K562 (cell line): ENCODE measurements around the gene ZNRF3.

Source experiments
- CHCHD3 ChIP-seq: fragments of 250-450 bp; sonication (Bioruptor Pico); IDR thresholded peaks from 2 replicates; pipeline ENCODE4 v2.1.2; 2022; ENCODE audit warnings: mild to moderate bottlenecking
- EGR1 ChIP-seq: fragments of 450-650 bp; conservative IDR thresholded peaks from 2 replicates; pipeline ENCODE4 v1.6.1; 2017; ENCODE audit warnings: mild to moderate bottlenecking
- FOS ChIP-seq: IDR thresholded peaks from 3 replicates; pipeline ENCODE4 v1.6.1; 2011; ENCODE audit not compliant: insufficient read length; ENCODE audit errors: extremely low read depth
- FOXJ3 ChIP-seq: sonication (generic); formaldehyde crosslinking; IDR thresholded peaks from 2 replicates; pipeline ENCODE4 v1.4.0; 2020; ENCODE audit warnings: mild to moderate bottlenecking, missing genetic modification reagents
- HDAC6 ChIP-seq: IDR thresholded peaks from 2 replicates; pipeline ENCODE4 v1.6.1; 2012; ENCODE audit warnings: low read depth, mild to moderate bottlenecking, control low read depth, inconsistent platforms, low read length, moderate library complexity
- HNRNPH1 ChIP-seq: fragments of 200-400 bp; formaldehyde crosslinking; optimal IDR thresholded peaks from 2 replicates; pipeline ENCODE3; 2017; ENCODE audit warnings: low read depth, mild to moderate bottlenecking, low read length, moderate library complexity
- NCOR1 ChIP-seq: fragments of 450-650 bp; IDR thresholded peaks from 2 replicates; pipeline ENCODE4 v1.6.1; 2016; ENCODE audit warnings: mild to moderate bottlenecking, moderate library complexity
- POLR2A ChIP-seq: fragments of 450-650 bp; conservative IDR thresholded peaks from 2 replicates; pipeline ENCODE4 v1.6.1; 2016
- TBP ChIP-seq: optimal IDR thresholded peaks from 2 replicates; pipeline ENCODE3; 2011; ENCODE audit warnings: low read depth, low read length, improper control_type of control experiment
- YY1 ChIP-seq, 3 experiments: IDR thresholded peaks; 2 replicates each; pipeline ENCODE4 v1.6.1; 2011; ENCODE audit warnings: low read length in 2 of 3, mild to moderate bottlenecking in 2 of 3, moderate library complexity in 2 of 3, borderline replicate concordance in 1 of 3, control low read depth in 1 of 3, low read depth in 1 of 3; ENCODE audit not compliant: insufficient read depth in 3 of 3, insufficient replicate concordance in 2 of 3, control insufficient read depth in 1 of 3, insufficient read length in 1 of 3; ENCODE audit errors: extremely low read depth in 1 of 3
- ZKSCAN1 ChIP-seq: fragments of 150-350 bp; IDR thresholded peaks from 2 replicates; pipeline ENCODE4 v1.6.1; 2016; ENCODE audit warnings: low read depth, low read length
- ZNF175 ChIP-seq: fragments of 200-800 bp; sonication (Bioruptor generic); IDR thresholded peaks from 2 replicates; pipeline ENCODE4 v1.6.1; 2016; ENCODE audit warnings: low read depth, mild to moderate bottlenecking, missing genetic modification characterization, missing compliant biosample characterization
- TF ChIP-seq, protein P1 (sequence below): sonication (generic); formaldehyde crosslinking; IDR thresholded peaks from 2 replicates; pipeline ENCODE4 v1.8.0; 2022; ENCODE audit warnings: mild to moderate bottlenecking, missing genetic modification reagents
- TF ChIP-seq, protein P2 (sequence below): fragments of 450-650 bp; formaldehyde crosslinking; IDR thresholded peaks from 2 replicates; pipeline ENCODE4 v1.4.0; 2020; ENCODE audit warnings: mild to moderate bottlenecking, moderate library complexity

DNA sequence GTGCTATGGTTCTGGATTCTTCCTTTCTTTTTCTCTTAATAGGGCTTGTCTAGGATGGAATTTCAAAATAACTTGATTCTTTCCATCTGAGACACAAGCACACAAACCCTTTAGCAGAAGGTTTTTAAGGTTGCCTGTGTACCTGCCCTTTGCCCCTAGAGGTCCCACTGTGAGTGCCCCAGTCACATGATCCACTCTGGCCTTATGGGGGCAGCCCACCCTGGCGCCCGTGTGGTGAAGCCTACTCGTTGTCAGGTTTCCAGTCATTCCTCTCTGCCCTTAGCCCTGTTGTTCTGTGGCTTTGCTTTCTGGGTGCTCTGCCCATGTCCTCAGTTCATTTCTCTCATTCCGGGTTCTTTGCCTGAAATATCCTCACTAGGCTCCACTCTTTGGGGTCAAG lies 51.8 kb downstream of the ZNRF3 start:
- TF ChIP-seq, protein P1, sequence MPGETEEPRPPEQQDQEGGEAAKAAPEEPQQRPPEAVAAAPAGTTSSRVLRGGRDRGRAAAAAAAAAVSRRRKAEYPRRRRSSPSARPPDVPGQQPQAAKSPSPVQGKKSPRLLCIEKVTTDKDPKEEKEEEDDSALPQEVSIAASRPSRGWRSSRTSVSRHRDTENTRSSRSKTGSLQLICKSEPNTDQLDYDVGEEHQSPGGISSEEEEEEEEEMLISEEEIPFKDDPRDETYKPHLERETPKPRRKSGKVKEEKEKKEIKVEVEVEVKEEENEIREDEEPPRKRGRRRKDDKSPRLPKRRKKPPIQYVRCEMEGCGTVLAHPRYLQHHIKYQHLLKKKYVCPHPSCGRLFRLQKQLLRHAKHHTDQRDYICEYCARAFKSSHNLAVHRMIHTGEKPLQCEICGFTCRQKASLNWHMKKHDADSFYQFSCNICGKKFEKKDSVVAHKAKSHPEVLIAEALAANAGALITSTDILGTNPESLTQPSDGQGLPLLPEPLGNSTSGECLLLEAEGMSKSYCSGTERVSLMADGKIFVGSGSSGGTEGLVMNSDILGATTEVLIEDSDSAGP (CRISPR knock-in tag): no peak
- no peak for TF ChIP-seq ZKSCAN1
- no peak for TF ChIP-seq HNRNPH1
- TF ChIP-seq CHCHD3: no peak
- TF ChIP-seq YY1 (IDR thresholded peaks at IDR 0.05; ENCODE audit: borderline replicate concordance in 1 of 3, control insufficient read depth in 1 of 3, extremely low read depth in 1 of 3, insufficient read depth in 3 of 3, insufficient read length in 1 of 3, insufficient replicate concordance in 2 of 3, low read depth in 1 of 3, low read length in 2 of 3): no peak
- TF ChIP-seq, protein P2, sequence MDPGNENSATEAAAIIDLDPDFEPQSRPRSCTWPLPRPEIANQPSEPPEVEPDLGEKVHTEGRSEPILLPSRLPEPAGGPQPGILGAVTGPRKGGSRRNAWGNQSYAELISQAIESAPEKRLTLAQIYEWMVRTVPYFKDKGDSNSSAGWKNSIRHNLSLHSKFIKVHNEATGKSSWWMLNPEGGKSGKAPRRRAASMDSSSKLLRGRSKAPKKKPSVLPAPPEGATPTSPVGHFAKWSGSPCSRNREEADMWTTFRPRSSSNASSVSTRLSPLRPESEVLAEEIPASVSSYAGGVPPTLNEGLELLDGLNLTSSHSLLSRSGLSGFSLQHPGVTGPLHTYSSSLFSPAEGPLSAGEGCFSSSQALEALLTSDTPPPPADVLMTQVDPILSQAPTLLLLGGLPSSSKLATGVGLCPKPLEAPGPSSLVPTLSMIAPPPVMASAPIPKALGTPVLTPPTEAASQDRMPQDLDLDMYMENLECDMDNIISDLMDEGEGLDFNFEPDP (CRISPR knock-in tag): no peak
- no peak for TF ChIP-seq FOXJ3
- no peak for TF ChIP-seq ZNF175 (CRISPR knock-in tag)
- TF ChIP-seq TBP: no peak
- TF ChIP-seq POLR2A: no peak
- no peak for TF ChIP-seq EGR1
- no peak for TF ChIP-seq NCOR1
- TF ChIP-seq FOS: no peak
- TF ChIP-seq HDAC6: no peak
